Femur (tissue), 1 donor: Measurements from ENCODE around the gene TNS2.
A peak's percentile ranks its signal among the peaks of the same experiment; 100 is the strongest.

Experiments used
- DNase-seq: peaks from one replicate; pipeline ENCODE4 v3.0.0-alpha.2; 2017

TNS2 gene

GRCh38 chr12:53058674-53059433 lies 9.0 kb downstream of the TNS2 start:
- DNase-seq = peak; percentile 44

- DNase-seq = peak; percentile 24
Measured at GRCh38 chr12:53059434-53060063, 9.7 kb downstream of the TNS2 start.

- DNase-seq = peak; percentile 34
Measured at GRCh38 chr12:53060064-53060720, 10.3 kb downstream of the TNS2 start.

GRCh38 chr12:53060721-53061276 lies 10.9 kb downstream of the TNS2 start:
- DNase-seq = peak; percentile 57

- DNase-seq = peak; percentile 48
Measured at GRCh38 chr12:53061404-53062010, 11.6 kb downstream of the TNS2 start.

- peak; percentile 28 for DNase-seq
Measured at GRCh38 chr12:53062011-53062961, 12.4 kb downstream of the TNS2 start.

- peak; percentile 44 for DNase-seq
Measured at GRCh38 chr12:53062977-53063707, 13.3 kb downstream of the TNS2 start.

GRCh38 chr12:53063708-53064612 lies 14.1 kb downstream of the TNS2 start:
- DNase-seq = peak; percentile 79

- peak; percentile 32 for DNase-seq
Measured at GRCh38 chr12:53064613-53065436, 15.0 kb downstream of the TNS2 start.

GRCh38 chr12:53065470-53065869 lies 15.6 kb downstream of the TNS2 start:
- peak; percentile 43 for DNase-seq

- DNase-seq = peak; percentile 91
Measured at GRCh38 chr12:53065975-53066931, 16.4 kb downstream of the TNS2 start.

GRCh38 chr12:53067074-53067992 lies 17.5 kb downstream of the TNS2 start:
- DNase-seq = no peak

GRCh38 chr12:53067993-53068770 lies 18.3 kb downstream of the TNS2 start:
- peak; percentile 21 for DNase-seq

GRCh38 chr12:53068811-53069585 lies 19.1 kb downstream of the TNS2 start:
- DNase-seq = peak; percentile 29
